Hepatocyte (in vitro differentiated cells): ENCODE data around the gene DMBX1.

ENCODE experiments used
- EZH2 ChIP-seq: fragments of 200-600 bp; sonication (generic); IDR thresholded peaks from 2 replicates; pipeline ENCODE4 v1.6.1; 2016; ENCODE audit warnings: antibody characterized with exemption, mild to moderate bottlenecking, borderline replicate concordance
- EZH2phosphoT487 ChIP-seq: fragments of 200-600 bp; sonication (generic); IDR thresholded peaks from one replicate; pipeline ENCODE4 v1.6.1; 2018; ENCODE audit warnings: antibody characterized with exemption, mild to moderate bottlenecking, low read depth, moderate library complexity; ENCODE audit not compliant: unreplicated experiment, severe bottlenecking
- TF ChIP-seq, protein P1 (sequence below): fragments of 200-600 bp; sonication (generic); IDR thresholded peaks from 2 replicates; pipeline ENCODE4 v1.5.1; 2016; ENCODE audit warnings: antibody characterized with exemption, mild to moderate bottlenecking; ENCODE audit not compliant: poor library complexity

DNA sequence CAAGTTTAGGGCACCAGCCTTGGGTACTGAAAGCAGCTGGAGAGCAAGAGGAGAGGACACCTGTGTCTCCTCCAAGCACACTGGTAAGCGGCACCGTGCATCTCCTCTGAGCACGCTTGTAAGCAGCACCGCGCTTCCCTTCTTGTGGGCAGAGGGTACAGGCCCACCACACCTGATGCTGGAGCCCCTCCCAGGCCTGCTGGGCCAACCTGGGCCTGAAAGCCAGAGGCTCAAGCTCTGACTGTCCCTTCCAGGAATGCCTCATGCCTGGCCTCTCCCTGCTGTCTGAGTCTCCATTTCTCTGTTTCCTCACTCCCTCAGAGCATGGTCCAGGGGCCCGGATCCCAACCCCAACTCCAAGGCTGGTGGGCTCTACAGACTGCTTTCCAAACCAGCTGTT lies 25.9 kb downstream of the DMBX1 start:
- TF ChIP-seq EZH2phosphoT487 (no peak), EZH2 (no peak)
- TF ChIP-seq, protein P1, sequence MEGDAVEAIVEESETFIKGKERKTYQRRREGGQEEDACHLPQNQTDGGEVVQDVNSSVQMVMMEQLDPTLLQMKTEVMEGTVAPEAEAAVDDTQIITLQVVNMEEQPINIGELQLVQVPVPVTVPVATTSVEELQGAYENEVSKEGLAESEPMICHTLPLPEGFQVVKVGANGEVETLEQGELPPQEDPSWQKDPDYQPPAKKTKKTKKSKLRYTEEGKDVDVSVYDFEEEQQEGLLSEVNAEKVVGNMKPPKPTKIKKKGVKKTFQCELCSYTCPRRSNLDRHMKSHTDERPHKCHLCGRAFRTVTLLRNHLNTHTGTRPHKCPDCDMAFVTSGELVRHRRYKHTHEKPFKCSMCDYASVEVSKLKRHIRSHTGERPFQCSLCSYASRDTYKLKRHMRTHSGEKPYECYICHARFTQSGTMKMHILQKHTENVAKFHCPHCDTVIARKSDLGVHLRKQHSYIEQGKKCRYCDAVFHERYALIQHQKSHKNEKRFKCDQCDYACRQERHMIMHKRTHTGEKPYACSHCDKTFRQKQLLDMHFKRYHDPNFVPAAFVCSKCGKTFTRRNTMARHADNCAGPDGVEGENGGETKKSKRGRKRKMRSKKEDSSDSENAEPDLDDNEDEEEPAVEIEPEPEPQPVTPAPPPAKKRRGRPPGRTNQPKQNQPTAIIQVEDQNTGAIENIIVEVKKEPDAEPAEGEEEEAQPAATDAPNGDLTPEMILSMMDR = no peak
